GM12878 (cell line): ENCODE data around the gene HESX1. TPM values are rescaled to one million over a fixed set of nuclear protein-coding genes. Genes with fewer than 3 reads are reported as not detected.

Source experiments
- ATAC-seq: fragments of 200-7000 bp; cut with Tn5 transposase; 3 replicates; pipeline ENCODE4 v1.9.1; 2020; ENCODE audit warnings: mild to moderate bottlenecking, moderate library complexity
- BruUV-seq: library from RNA; stranded (reverse); fragments of 400-500 nt; replicated peaks from 2 replicates; lab custom pipeline; 2021; lab: Mats Ljungman, UMichigan
- CTCF ChIA-PET: fragments of 300-600 bp; sonication (Branson Sonifier 250); formaldehyde crosslinking; extraction: SDS; loops from one replicate; lab custom pipeline; 2021; ENCODE audit warnings: inconsistent platforms; lab: Yijun Ruan, JAX
- POLR2A ChIA-PET: fragments of 350-600 bp; formaldehyde crosslinking; extraction: SDS; loops from one replicate; lab custom pipeline; 2021; ENCODE audit warnings: inconsistent platforms; lab: Charles Lee
- RAD21 ChIA-PET: fragments of 300-600 bp; sonication (Branson Sonifier 250); formaldehyde crosslinking; loops from one replicate; lab custom pipeline; 2023; ENCODE audit warnings: antibody characterized with exemption; ENCODE audit not compliant: unreplicated experiment; lab: Charles Lee
- SMC1A ChIA-PET: fragments of 300-600 bp; sonication (Branson Sonifier 250); formaldehyde crosslinking; loops from one replicate; lab custom pipeline; 2023; ENCODE audit not compliant: unreplicated experiment, uncharacterized antibody; lab: Charles Lee
- DNase-seq: peaks from one replicate; pipeline ENCODE4 v3.0.0-alpha.2; 2011; ENCODE audit warnings: low read depth, low spot score
- FAIRE-seq: peaks from 3 replicates; lab custom pipeline; 2011; peaks lifted over from hg19 to GRCh38; lab: Jason Lieb, UNC
- H2AFZ ChIP-seq: 2 replicates; pipeline ENCODE4 v1.6.0; 2011; ENCODE audit warnings: low read depth, low read length, control low read depth; ENCODE audit not compliant: control insufficient read depth
- H3K27ac ChIP-seq: 2 replicates; pipeline ENCODE4 v1.5.1; 2011; ENCODE audit warnings: control low read depth; ENCODE audit not compliant: control insufficient read depth, insufficient read depth
- H3K27me3 ChIP-seq, 2 experiments: replicated peaks in 1 of 2; 2 replicates each; pipeline versions ENCODE4 v1.6.0 to v1.6.1; 2011; ENCODE audit warnings: low read length in 1 of 2; ENCODE audit not compliant: control insufficient read depth in 2 of 2, insufficient read depth in 2 of 2
- H3K36me3 ChIP-seq, 2 experiments: 2 replicates each; pipeline ENCODE4 v1.5.1; 2011; ENCODE audit warnings: low read length in 1 of 2; ENCODE audit not compliant: control insufficient read depth in 2 of 2, insufficient read depth in 2 of 2
- H3K4me1 ChIP-seq: 2 replicates; pipeline ENCODE4 v1.6.1; 2011; ENCODE audit warnings: mild to moderate bottlenecking, low read length, moderate library complexity, mixed read lengths; ENCODE audit not compliant: control insufficient read depth, insufficient read depth
- H3K4me2 ChIP-seq: 2 replicates; pipeline ENCODE4 v1.6.0; 2011; ENCODE audit warnings: control low read depth; ENCODE audit not compliant: control insufficient read depth, insufficient read depth
- H3K4me3 ChIP-seq: fragments of 200-600 bp; sonication (generic); 2 replicates; pipeline ENCODE4 v1.5.1; 2016
- H3K79me2 ChIP-seq: 2 replicates; pipeline ENCODE4 v1.6.0; 2011; ENCODE audit warnings: low read length; ENCODE audit not compliant: control insufficient read depth, insufficient read depth
- H3K9ac ChIP-seq: 2 replicates; pipeline ENCODE4 v1.8.0; 2011; ENCODE audit warnings: low read length, control low read depth, mixed read lengths; ENCODE audit not compliant: control insufficient read depth, insufficient read depth
- H3K9me3 ChIP-seq: replicated peaks from 3 replicates; pipeline ENCODE4 v1.5.1; 2011; ENCODE audit warnings: mild to moderate bottlenecking, low read length; ENCODE audit not compliant: control insufficient read depth, insufficient read depth
- H4K20me1 ChIP-seq: 2 replicates; pipeline ENCODE4 v1.6.0; 2011; ENCODE audit not compliant: control insufficient read depth, insufficient read depth
- CHD4 ChIP-seq: fragments of 200-600 bp; sonication (generic); IDR thresholded peaks from 2 replicates; pipeline ENCODE4 v1.6.1; 2016; ENCODE audit warnings: mild to moderate bottlenecking
- KDM1A ChIP-seq: fragments of 200-600 bp; sonication (generic); IDR thresholded peaks from 2 replicates; pipeline ENCODE4 v1.6.1; 2016; ENCODE audit warnings: borderline replicate concordance
- NFXL1 ChIP-seq: fragments of 450-650 bp; IDR thresholded peaks from 2 replicates; pipeline ENCODE4 v1.6.1; 2017; ENCODE audit warnings: antibody characterized with exemption, mild to moderate bottlenecking, borderline replicate concordance
- RAD51 ChIP-seq: fragments of 450-650 bp; IDR thresholded peaks from 2 replicates; pipeline ENCODE4 v1.6.1; 2016; ENCODE audit warnings: moderate library complexity, mild to moderate bottlenecking, inconsistent platforms
- STAT3 ChIP-seq: IDR thresholded peaks from 2 replicates; pipeline ENCODE4 v1.6.1; 2011; ENCODE audit warnings: low read depth, low read length, improper control_type of control experiment
- TBL1XR1 ChIP-seq: IDR thresholded peaks from 2 replicates; pipeline ENCODE4 v1.6.1; 2012; ENCODE audit warnings: low read depth, low read length, improper control_type of control experiment
- TCF3 ChIP-seq: IDR thresholded peaks from 2 replicates; pipeline ENCODE4 v1.6.1; 2012; ENCODE audit warnings: low read depth, mild to moderate bottlenecking, low read length, borderline replicate concordance; ENCODE audit not compliant: insufficient read depth
- WGBS: methylation state at CpG from one replicate; pipeline ENCODE4 v1.1.6; 2016; ENCODE audit warnings: low lambda C conversion rate; ENCODE audit not compliant: insufficient replicate concordance, insufficient coverage; ENCODE audit errors: missing lambda C conversion rate; 5-methylcytosine and 5-hydroxymethylcytosine counted together
- in situ Hi-C: fragments of 300-500 bp; cut with MboI; formaldehyde crosslinking; loops from 9 replicates; pipeline ENCODE4 v1.14.3; 2018; ENCODE audit warnings: mixed read lengths
- intact Hi-C: fragments of 100-400 bp; cut with micrococcal nuclease; formaldehyde crosslinking; loops from one replicate; pipeline ENCODE4 v1.14.2; 2022; ENCODE audit not compliant: unreplicated experiment
- polyA plus RNA-seq, 11 experiments: library from polyadenylated mRNA; depleted of rRNA in 4 of 11; unstranded in 6 of 11; stranded (reverse) in 5 of 11; fragments of >200 nt; fragmentation: Nextera tagmentation in 4 of 11; fragmentation: Illumina TruSeq in 1 of 11; extraction: Ambion mirVana in 4 of 11; extraction: Trizol in 1 of 11; gene quantifications; 1 replicate in 1 of 11; 2 replicates in 10 of 11; pipeline versions ENCODE4 v1.2.1 to v1.2.3, GENCODE V29; 2011 to 2016; ENCODE audit warnings: inconsistent platforms in 2 of 11, missing spikeins in 2 of 11, low read depth in 1 of 11
- total RNA-seq, 4 experiments: library from RNA; depleted of rRNA in 3 of 4; stranded (reverse); fragments of >200 nt in 3 of 4; fragmentation: Illumina TruSeq in 1 of 4; extraction: Trizol in 1 of 4; gene quantifications; 2 replicates each; pipeline versions ENCODE4 v1.2.1 to v1.2.3, GENCODE V29; 2013 to 2021
- TF ChIP-seq, protein P1 (sequence below): fragments of 150-350 bp; IDR thresholded peaks from 2 replicates; pipeline ENCODE4 v1.6.1; 2014; ENCODE audit warnings: mild to moderate bottlenecking, low read depth, low read length

HESX1 gene
- total and polyA plus RNA-seq, 10 of the 15 experiments (the other 5 are each of a cell fraction or from before 2014, with no cell fraction given): 2.5 to 5.9 (median 4.3) TPM

DNA sequence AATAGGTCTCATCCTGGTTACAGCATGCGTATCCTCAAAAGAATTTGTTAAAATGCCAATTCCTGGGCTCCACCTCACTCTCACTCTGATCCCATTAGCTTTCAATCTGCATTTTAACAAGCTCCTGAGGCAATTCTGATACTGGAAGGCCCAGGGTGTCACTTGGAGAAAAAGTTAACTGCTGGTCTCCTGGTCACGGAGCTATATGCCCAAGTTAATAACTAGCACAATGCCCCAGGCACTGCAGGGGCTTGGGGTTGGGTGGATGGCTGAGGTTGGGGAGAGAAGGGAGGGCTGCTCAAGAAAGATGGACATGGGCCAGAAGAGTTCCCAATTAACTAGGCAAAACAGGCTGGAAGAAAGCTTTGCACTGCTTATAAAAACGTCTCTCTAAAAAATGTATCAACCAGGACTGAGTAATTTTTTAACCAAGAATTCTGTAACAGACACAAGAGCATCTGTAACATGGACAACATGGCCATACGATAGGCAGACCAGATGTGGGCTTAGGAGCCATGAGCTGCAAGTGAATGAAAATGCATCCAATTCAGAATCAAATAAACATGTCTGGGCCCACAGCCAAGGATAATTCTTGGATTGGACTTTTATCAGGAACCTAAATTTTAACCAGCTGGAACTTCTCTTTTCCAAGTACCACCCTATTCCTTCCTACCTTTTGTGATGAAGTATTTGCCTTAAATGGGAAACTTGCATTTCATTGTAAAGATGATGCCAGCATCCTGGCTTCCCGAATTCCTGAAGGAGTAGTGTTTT is 38.8 kb downstream of the HESX1 start:
- H3K4me3 ChIP-seq: no peak overlapping the region
- in situ Hi-C loops: no loop called here
- RAD21 ChIA-PET: interaction anchor here (0.6 to 1.3 kb wide), 3 partner anchors 9 to 164 kb away, joined by 3 to 5 read pairs (median 3); no protein-coding TSS in a partner anchor
- no peak for DNase-seq
- WGBS: 15% methylated on average over 5 of the region's 5 CpGs
- H4K20me1 ChIP-seq: no peaks in the 10 kb centered on the region
- SMC1A ChIA-PET: interaction anchor here (1.7 kb wide), 1 partner anchor 9 kb away, joined by 5 read pairs; no protein-coding TSS in a partner anchor
- H3K4me2 ChIP-seq: no peak overlapping the region
- no peak for ATAC-seq
- H3K9ac ChIP-seq: no peak overlapping the region
- TF ChIP-seq CHD4: no peak
- TF ChIP-seq TBL1XR1: no peak
- TF ChIP-seq STAT3: no peak
- no peak for TF ChIP-seq TCF3
- TF ChIP-seq, protein P1, sequence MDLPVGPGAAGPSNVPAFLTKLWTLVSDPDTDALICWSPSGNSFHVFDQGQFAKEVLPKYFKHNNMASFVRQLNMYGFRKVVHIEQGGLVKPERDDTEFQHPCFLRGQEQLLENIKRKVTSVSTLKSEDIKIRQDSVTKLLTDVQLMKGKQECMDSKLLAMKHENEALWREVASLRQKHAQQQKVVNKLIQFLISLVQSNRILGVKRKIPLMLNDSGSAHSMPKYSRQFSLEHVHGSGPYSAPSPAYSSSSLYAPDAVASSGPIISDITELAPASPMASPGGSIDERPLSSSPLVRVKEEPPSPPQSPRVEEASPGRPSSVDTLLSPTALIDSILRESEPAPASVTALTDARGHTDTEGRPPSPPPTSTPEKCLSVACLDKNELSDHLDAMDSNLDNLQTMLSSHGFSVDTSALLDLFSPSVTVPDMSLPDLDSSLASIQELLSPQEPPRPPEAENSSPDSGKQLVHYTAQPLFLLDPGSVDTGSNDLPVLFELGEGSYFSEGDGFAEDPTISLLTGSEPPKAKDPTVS: no peak
- no peak for TF ChIP-seq KDM1A
- no peak for TF ChIP-seq NFXL1
- no peak for TF ChIP-seq RAD51
- CTCF ChIA-PET: interaction anchor here (0.6 to 2.7 kb wide), 5 partner anchors 9 to 429 kb away, joined by 3 to 12 read pairs (median 3); no protein-coding TSS in a partner anchor
- no peaks in the 10 kb centered on the region for H3K79me2 ChIP-seq
- H3K27ac ChIP-seq: no peak overlapping the region
- H2AFZ ChIP-seq: no peak overlapping the region
- FAIRE-seq: no peak
- H3K9me3 ChIP-seq: no peaks in the 10 kb centered on the region
- no TSS peak for BruUV-seq
- H3K27me3 ChIP-seq: peaks cover 13 to 21% of the 10 kb centered on the region in 2 experiments
- no peaks in the 10 kb centered on the region for H3K4me1 ChIP-seq
- POLR2A ChIA-PET: no interaction called here
- intact Hi-C loops: loop anchor here (10.0 kb wide), 1 partner anchor 166 kb away; no protein-coding TSS in a partner anchor
- no peaks in the 10 kb centered on the region for H3K36me3 ChIP-seq
